Brain pericyte (primary cell): ENCODE results near the gene GDNF.
"Not testable (repeated sequence)": the region's sequence is repeated elsewhere in the genome, so short reads cannot be mapped to it uniquely, and the experiment has no call there.

Experiments used
- DNase-seq: peaks from one replicate; pipeline ENCODE4 v3.0.0-alpha.2; 2012; ENCODE audit warnings: low read depth, low spot score

GDNF gene

DNA sequence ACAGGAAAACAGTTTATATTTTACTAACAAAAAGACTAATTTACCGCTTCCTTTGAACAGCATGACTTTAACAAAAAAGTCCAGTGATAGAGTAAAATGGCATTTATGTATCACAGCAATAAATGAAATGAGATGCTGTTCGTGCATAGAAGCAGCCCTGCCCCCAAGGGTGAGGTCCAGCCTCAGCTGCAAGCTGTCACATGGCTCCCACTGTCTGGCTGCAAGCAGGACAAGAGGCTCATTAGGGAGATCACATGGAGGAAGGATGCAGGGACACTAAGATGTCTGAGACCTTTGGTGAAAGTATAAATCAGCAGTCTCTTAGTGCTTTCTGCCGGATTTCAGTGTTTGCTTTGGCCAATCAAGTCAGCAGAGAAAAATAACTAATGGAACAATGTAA is 23.0 kb downstream of the GDNF start:
- DNase-seq: no peak

DNA sequence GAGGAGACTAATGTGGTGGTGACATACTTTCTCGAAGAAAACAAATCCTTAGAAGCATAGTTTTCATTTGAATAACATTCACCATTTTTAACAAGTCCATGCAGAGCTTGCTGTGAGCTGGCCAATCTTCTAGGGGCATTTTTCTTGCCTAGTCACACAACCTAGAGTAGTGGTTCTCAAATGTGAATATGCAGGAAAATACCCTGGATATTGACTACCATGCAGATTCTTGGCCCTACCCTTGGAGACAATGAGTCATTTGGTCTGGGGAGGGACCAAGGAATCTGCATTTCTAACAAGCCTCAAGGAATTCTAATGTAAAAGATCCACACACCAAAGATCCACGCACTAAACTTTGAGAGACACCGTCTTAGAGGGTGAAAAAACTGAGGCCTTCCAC is 23.5 kb downstream of the GDNF start:
- DNase-seq: no peak

DNA sequence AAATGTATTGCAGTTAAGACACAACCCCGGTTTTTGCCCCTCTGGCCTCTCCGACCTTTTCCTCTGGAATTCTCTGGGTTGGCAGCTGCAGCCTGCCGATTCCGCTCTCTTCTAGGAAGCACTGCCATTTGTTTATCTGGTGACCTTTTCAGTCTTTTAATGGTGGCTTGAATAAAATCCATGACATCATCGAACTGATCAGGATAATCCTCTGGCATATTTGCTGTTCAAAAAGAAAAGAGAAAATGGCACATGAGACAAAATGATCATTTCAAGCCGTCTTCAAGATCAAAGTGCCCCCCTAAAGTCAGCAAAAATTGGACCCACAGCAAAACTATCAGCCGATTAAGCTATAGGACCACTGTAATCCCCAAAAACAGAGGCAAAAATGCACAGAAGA is 23.9 kb downstream of the GDNF start:
- no peak for DNase-seq

DNA sequence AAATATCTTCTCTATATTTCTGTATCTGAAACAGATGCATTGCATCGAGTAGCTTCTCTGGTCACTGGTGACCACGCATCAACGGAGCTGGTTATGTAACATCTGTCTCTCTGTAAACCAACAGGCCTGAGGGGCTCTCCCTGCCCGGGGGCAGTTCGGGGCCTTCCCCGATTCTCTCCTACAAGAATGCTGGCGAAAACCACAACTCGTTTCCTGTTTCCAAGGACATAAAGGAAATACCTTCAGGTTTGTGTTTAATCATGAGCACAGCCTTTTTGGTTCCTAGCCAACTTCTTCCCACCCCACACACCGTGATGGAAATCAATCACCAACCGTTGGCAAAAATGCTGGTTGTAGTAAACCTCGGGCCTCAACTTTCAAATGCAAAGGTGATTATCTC is 25.1 kb downstream of the GDNF start:
- no peak for DNase-seq

DNA sequence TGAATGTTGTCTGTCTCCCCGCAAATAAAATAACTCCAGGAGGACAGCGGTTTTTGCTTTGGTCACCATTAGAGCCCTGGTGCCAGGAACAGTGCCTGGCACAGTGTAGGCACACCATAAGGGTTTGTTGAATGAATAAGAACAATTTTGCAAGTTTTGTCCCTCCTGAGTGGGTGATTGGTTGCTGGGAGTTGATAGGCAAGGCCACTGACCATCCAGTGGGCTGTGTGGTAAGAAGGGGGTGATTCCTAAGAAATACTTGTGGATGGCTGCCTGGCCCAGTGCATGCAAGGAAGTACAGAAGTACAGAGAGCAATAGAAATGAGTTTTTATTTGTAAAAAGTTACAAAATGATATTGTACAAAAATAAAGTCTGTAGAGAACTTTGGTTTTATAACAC is 27.5 kb downstream of the GDNF start:
- DNase-seq: no peak

DNA sequence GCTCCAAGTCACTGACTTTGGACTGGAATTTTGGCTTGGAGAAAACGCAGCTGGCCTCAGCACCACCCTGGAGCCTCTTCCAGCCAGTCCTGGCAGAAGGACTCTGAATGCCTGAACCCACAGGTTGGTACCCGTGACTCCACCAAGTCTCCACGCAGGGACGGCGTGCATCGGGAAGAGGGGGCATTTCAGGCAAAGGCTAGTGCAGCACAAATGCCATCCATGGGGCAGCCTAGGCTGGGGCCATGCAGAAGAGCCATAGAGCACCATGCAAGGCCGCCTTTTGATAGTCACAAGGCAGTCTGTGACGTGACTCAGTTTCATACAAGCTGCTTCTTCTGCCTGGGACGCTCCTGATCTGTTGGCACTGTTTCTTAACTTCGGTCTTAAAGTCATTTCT is 28.0 kb downstream of the GDNF start:
- no peak for DNase-seq

DNA sequence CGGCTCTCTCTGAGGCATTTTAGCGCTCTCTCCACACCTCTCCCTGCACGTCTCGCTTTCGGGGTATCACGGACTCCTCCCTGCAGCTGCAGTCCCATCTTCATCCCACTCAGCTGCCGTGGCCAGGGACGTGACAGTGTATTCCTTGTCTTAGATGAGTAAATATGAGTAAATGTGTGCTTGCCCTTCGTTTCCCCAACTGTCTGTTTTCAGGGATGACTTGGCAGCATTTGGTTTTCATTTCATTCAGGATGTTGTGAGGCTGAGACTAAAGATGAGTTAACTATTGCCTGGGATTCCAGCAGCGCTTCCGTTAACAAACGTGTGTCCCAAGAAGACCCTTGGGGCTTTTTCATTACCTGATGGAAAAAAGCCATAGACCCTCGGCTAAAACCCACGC is 29.5 kb downstream of the GDNF start:
- no peak for DNase-seq

DNA sequence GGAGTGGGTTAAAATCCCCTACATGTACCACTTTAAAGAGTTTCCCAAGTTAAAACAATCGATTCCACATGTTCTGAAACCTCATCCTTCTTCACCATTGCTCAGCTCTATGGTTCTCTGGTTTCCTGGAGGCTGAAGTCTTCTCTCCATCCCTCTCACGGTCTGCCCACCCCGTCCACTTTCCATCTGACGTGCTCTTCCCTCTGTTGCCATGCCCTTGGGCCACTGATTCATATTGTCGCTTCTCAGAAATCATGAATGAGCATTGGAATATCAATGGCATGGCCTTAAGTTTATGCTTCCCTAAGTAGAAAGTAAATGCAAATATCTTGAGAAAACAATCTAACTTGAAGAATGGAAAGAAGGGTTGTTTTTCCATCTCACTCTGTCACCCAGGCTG is 30.9 kb downstream of the GDNF start:
- no peak for DNase-seq

DNA sequence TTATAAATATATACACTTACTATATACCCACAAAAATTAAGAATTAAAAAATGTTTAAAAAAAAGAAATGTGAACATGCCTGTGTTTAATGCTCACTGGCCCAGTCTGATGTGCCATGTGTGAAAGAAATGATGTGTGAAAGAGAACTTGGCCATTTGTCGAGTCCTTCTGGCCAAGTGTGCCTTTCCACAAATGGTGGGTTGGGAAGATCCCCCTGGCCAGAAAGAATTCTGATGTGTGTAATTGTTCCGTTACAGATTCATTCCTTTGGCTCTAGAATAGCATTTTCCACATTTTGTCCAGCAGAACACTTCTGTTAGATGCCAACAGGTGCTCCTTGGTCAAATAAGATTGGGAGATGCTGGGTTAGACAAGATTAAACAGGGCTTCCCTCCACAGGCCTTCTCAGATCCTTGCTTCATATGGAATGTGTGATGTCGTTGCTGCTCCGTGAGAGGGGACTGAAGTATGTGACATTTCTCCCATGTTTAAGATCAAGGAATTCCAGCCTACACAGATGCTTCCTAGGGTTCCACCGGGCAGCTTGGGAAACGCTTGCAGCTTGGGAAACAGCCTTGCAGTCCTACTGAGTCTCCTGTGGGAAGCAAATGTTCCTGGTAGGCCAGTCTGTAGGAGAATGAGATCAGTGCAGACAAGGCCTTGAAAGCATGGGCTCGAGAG is 32.1 kb downstream of the GDNF start:
- no peak for DNase-seq

DNA sequence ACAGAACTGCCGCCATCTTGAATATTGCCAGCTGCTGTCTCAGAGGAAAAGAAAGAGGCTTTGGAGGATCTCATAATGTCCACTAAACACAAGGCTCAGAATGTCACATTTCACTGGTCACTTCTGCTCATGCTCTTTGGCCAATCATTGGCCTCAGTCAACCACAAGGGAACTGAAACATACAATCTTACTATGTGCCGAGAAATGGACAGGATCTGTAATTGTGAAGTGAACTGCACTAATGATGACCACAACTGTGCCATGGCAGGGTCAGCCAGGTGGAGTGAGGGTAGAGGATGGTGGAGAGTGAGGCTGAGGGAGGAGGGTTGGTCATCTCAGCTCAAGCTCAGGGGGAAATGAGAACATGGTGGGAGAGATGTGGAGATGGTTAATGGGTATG is 32.8 kb downstream of the GDNF start:
- DNase-seq: no peak

DNA sequence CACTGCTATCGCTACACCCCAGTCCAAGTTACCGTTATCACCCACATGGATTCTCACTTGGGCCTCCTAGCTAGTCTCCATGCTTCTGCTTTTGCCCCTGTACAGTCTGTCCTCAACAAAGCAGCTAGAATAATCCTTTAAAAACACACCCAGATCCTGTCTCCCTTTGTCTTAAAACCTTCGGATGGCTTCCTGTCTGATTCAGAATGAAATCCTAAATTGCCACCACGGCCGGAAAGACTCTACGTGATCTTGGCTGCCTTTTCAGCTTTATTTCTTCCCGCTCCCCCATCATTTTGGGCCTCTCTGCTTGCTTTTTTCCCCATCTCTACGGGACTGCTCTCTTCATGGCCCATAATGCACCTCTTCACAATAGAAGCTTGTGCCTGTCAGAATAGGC is 33.4 kb downstream of the GDNF start:
- no peak for DNase-seq

DNA sequence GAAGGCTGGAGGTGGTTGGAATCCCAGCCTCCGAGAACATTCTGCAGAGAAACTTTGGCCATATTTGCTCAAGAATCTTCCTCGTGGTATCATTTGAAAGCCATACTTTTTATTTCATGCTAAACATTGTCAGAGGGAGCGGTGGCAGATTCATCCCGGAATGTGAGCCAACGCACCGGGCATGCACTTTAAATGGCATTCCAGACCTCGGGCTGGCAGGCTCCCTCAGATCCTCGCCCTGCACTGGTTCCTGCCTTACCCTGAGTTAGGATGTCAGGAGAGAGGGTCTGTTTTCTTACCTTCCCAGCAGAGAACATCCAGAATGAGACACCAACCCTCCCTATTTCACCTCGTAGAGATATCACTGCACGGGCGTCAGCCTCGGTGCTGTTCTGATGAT is 33.8 kb downstream of the GDNF start:
- DNase-seq: no peak

DNA sequence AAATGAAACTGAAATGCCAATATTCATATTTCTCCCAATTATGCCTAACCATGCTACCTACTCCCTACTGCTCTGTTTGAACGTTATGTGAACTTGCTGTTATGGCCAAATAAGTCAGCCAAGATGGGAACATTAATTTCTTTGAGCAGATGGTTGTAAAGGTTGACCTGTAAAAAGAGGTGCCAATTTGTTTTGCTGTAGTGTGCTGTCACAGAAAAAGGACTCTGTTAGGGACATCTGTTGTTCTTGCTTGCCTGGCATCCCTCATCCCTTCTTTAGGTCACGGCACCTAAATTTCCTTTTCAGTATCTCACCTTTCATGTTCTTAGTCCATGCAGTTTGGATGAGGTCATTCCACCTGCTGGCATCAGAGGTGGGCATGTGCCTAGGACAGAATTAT is 35.4 kb downstream of the GDNF start:
- no peak for DNase-seq

DNA sequence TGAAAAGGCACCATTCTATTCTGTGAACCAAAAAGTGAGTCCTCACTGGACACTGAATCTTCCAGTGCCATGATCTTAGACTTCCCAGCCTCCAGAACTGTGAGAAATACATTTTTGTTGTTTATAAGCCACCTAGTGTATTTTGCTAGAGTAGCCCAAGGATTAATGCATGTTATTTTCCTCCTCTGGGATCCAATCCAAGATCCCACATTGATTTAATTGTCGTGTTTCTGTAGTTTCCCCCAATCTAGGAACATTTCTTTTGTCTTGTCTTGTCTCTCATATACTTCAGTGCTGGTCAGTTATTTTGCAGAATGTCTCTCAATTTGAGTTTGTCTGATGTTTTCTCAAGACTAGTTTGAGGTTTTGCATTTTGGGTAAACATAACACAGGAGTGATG is 36.4 kb downstream of the GDNF start:
- no peak for DNase-seq

DNA sequence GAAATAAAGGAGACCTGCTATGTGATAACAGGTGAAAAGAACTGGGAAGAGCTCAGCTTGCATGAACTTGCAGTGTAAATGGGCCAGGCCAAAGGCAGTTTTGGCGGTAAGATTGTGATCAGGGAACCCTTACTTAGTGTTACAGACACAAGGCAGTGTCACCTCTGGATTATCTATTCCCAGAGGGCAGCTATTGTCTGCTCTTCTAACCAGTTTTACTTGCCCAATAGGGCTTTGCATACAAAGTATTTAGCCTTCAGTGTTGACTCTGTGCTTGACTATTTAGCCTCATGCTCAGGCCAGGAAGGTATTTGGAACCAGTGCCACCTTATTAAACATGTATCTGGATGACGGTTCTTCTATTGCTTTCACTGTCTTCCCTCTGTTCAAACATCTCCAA is 38.3 kb downstream of the GDNF start:
- DNase-seq: no peak

DNA sequence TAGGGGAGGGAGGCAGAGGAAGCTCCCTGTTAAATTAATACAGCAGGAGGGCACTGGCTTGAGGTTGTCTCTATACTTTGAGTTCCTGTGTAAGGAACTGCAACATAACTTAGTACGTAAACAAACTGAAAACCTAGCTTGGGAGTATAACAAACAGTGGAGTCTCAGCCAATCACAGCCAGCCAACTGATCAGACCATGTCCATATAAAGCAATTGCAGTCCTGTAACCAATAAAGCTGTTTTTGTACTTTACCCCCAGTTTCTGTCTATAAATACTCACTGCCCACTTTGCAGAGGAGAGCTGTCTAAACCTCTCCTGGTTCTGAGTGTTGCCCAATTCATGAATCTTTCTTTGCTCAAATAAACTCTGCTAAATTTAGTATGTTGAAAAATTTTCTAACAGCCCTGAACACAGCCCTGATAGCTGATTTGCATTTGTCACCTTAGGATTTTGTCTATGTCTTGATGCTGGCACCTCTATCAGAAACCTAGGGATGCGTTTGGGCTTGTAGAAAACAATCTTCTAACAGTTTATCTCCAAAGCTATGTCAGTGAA is 39.9 kb downstream of the GDNF start:
- DNase-seq: no peak

DNA sequence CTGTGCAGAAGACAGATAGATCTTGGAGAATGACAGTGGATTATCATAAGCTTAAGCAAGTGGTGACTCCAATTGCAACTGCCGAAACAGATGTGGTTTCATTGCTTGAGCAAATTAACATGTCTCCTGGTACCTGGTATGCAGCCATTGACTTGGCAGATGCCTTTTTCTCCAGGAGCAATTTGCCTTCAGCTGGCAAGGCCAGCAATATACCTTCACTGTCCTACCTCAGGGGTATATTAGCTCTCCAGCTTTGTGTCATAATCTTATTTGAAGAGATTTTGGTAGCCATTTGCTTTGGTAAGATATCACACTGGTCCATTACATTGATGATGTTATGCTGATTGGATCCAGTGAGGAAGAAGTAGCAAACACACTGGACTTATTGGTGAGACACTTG is 43.4 kb downstream of the GDNF start:
- DNase-seq: not testable (repeated sequence)

DNA sequence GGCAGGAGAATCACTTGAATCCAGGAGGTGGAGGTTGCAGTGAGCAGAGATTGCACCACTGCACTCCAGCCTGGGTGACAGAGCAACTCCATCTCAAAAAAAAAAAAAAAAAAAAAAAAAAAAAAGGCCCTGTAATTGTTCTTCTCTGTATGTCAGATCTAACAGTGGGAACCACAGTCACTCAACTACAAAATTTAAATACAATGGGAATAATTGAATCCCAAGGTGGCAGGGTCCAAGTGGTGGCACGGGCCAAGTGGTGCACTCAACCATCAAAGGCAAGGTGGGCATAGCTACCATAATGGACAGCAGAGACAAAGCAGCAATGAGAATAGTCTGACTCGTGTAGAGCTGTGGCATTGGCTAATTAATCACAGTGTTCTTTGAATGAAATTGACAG is 44.5 kb downstream of the GDNF start:
- not testable (repeated sequence) for DNase-seq

DNA sequence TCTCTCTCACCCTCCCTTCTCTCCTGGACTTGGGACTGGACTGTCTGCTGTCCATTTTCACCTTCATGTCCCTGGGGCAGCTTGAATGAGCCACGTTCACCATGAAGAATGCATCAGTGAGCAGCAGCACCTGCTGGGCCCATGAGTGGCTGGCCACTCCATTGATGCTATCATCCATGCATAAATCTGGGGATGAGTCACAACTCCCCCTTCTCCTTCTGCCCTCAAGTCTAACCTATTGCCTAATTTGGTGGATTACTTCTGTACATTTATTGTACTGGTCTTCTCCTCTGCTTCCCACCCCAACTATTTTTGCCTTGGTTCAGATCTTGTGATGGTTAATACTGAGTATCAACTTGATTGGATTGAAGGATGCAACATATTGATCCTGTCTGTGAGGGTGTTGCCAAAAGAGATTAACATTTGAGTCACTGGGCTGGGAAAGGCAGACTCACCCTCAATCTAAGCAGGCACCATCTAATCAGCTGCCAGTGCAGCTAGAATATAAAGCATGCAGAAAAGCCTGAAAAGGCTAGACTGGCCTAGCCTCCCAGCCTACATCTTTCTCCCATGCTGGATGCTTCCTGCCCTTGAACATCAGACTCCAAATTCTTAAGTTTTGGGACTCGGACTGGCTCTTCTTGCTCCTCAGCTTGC is 46.7 kb downstream of the GDNF start:
- DNase-seq: no peak

DNA sequence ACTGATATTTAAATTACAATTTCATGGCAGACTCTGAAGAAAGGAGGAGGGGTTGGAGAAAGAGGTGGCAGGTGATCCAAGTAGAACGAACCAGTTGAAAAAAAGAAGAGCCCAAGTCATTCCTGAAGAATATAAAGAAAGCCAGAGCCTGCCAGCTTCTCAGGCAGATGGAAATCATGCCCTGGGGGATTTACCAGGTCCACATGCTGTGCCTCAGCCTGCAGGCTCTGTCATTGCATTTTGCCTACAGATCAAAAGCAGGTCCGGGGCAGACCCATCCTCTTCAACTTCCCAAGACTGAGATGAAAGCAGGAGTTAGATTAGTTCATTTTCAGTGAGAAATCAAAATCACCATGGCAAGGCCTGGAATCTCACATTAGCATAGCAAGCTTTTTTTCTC is 48.5 kb downstream of the GDNF start:
- DNase-seq: no peak

DNA sequence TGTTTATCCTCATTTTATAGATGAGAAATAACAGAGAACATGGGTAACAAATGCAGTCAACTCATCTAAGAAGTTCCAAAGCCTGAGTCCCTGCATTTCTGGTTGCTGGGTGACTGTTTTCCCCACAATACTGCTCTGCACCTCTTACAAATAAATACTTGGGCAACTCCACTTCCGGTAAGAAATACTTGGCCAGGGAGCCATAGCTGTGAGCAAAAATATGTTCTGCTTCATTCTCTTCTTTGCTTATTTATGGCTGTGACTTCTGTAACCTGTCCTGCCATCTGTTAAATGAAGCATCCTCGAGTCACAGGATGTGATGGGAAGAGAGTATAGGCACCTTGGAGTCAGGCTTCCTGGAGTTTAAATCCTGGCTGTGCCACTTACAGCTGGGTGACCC is 49.9 kb downstream of the GDNF start:
- DNase-seq: no peak

DNA sequence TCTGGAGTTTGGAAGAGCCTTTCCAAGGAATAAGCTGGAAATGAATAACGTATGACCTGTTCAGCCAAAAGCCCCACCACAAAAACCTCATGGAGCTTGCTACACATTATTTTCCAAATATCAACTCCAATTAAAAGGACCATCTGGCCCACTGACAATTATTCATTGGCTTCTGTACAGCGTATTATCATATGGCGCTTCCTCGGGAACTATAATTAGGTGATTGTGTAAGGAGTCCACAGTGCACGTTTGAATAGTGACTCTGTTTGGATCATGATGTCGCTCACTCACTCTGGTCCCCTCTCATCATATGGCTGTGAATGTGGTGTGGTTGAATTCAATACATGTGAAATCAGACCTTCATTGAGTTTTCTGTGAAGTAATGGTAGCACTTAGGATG is 52.1 kb downstream of the GDNF start:
- DNase-seq: no peak

DNA sequence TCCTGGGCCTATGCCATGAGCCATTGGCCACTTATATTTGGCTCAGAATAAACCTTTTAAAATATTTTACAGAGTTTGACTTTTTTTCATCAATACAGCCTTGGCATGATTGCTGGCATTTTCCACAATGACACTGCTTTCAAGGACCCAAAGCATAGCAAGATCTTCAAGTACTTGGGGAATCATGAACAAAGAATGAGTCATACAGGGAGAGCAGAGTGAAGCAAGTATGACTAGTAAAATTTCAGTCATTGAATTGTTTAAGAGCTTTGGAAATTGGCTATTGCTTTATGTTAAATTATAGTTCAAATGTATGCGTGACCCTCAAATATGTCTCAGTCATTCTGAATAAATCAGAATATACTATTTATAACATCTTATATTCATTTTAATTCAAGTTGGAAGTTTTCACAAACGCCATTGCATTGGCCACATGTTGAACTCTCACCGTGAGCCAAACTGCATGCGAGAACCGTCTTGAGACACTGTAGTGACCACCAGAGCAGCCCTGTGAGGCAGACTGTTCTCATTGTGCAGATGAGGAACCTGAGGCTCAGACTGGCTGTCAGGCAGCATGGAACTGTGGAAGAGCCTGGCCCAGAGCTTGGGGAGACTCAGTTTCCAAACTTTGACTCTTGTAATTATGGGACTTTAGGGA is 52.9 kb downstream of the GDNF start:
- DNase-seq: no peak
